Keratinocyte (primary cell): ENCODE measurements around the gene ATP6V0E1. TPM values are rescaled to one million over a fixed set of nuclear protein-coding genes. Genes with fewer than 3 reads are reported as not detected.

Experiments
- DNase-seq: peaks from one replicate; pipeline ENCODE4 v3.0.0-alpha.2; 2011; ENCODE audit warnings: low read depth, missing footprints, low spot score
- FAIRE-seq: peaks from 2 replicates; lab custom pipeline; 2011; peaks lifted over from hg19 to GRCh38; lab: Jason Lieb, UNC
- H2AFZ ChIP-seq: 2 replicates; pipeline ENCODE4 v1.6.0; 2012; ENCODE audit warnings: low read length, control low read depth, inconsistent platforms; ENCODE audit not compliant: control insufficient read depth
- H3K27ac ChIP-seq: 2 replicates; pipeline ENCODE4 v1.5.1; 2011; ENCODE audit warnings: low read length; ENCODE audit not compliant: control insufficient read depth, insufficient read depth
- H3K27me3 ChIP-seq: 3 replicates; pipeline ENCODE4 v1.6.0; 2011; ENCODE audit warnings: low read length; ENCODE audit not compliant: control insufficient read depth, insufficient read depth; ENCODE audit errors: extremely low read depth
- H3K36me3 ChIP-seq, 2 experiments: 2 replicates in 1 of 2; 3 replicates in 1 of 2; pipeline ENCODE4 v1.5.1; 2011; ENCODE audit warnings: low read length in 2 of 2, mild to moderate bottlenecking in 1 of 2; ENCODE audit not compliant: control insufficient read depth in 2 of 2, insufficient read depth in 2 of 2; ENCODE audit errors: extremely low read depth in 1 of 2
- H3K4me1 ChIP-seq: 3 replicates; pipeline ENCODE4 v1.5.1; 2011; ENCODE audit warnings: low read length; ENCODE audit not compliant: control insufficient read depth, insufficient read depth; ENCODE audit errors: extremely low read depth
- H3K4me2 ChIP-seq: 3 replicates; pipeline ENCODE4 v1.6.0; 2011; ENCODE audit warnings: low read depth, low read length; ENCODE audit not compliant: control insufficient read depth, insufficient read depth; ENCODE audit errors: extremely low read depth
- H3K4me3 ChIP-seq, 3 experiments: fragments of 200-600 bp in 1 of 3; sonication (generic) in 1 of 3; 2 replicates in 2 of 3; 3 replicates in 1 of 3; pipeline ENCODE4 v1.5.1; 2011 to 2016; ENCODE audit warnings: low read length in 3 of 3, mild to moderate bottlenecking in 3 of 3, control low read depth in 2 of 3, inconsistent platforms in 1 of 3, low read depth in 1 of 3, mixed read lengths in 1 of 3, mixed run types in 1 of 3, moderate library complexity in 1 of 3; ENCODE audit not compliant: control insufficient read depth in 2 of 3, insufficient read depth in 2 of 3; ENCODE audit errors: extremely low read depth in 1 of 3
- H3K79me2 ChIP-seq: 2 replicates; pipeline ENCODE4 v1.6.0; 2012; ENCODE audit warnings: low read length; ENCODE audit not compliant: control insufficient read depth, insufficient read depth
- H3K9ac ChIP-seq: 3 replicates; pipeline ENCODE4 v1.6.0; 2011; ENCODE audit warnings: low read length; ENCODE audit not compliant: control insufficient read depth, insufficient read depth; ENCODE audit errors: extremely low read depth
- H3K9me1 ChIP-seq: 3 replicates; pipeline ENCODE4 v1.6.0; 2011; ENCODE audit warnings: low read length; ENCODE audit not compliant: control insufficient read depth, insufficient read depth; ENCODE audit errors: extremely low read depth
- H3K9me3 ChIP-seq: 2 replicates; pipeline ENCODE4 v1.5.1; 2012; ENCODE audit warnings: low read depth, low read length; ENCODE audit not compliant: control insufficient read depth
- H4K20me1 ChIP-seq: 3 replicates; pipeline ENCODE4 v1.6.0; 2011; ENCODE audit warnings: low read length; ENCODE audit not compliant: control insufficient read depth, insufficient read depth; ENCODE audit errors: extremely low read depth
- EZH2 ChIP-seq: IDR thresholded peaks from one replicate; pipeline ENCODE4 v1.6.1; 2012; ENCODE audit warnings: inconsistent platforms, mild to moderate bottlenecking, low read length, moderate library complexity
- dilution Hi-C: fragments of 300-500 bp; cut with MboI; formaldehyde crosslinking; loops from one replicate; pipeline ENCODE4 v1.7.0; 2020; ENCODE audit warnings: low sequenced_read_pairs; ENCODE audit not compliant: extremely low pct_ligation_motif_present
- polyA plus RNA-seq, 5 experiments: library from polyadenylated mRNA; depleted of rRNA in 3 of 5; stranded (reverse) in 3 of 5; stranded (forward) in 1 of 5; unstranded in 1 of 5; fragments of >200 nt; gene quantifications; 1 replicate in 1 of 5; 2 replicates in 3 of 5; 3 replicates in 1 of 5; pipeline versions ENCODE4 v1.2.1 to v1.2.3, GENCODE V29; 2011 to 2012; ENCODE audit warnings: missing spikeins in 2 of 5, low read depth in 1 of 5, low replicate concordance in 1 of 5
- TF ChIP-seq, protein P1 (sequence below), 3 experiments: IDR thresholded peaks in 1 of 3; conservative IDR thresholded peaks in 1 of 3; optimal IDR thresholded peaks in 1 of 3; 2 replicates in 2 of 3; 3 replicates in 1 of 3; pipeline versions ENCODE3 to v1.5.1; 2011; ENCODE audit warnings: low read length in 3 of 3, mild to moderate bottlenecking in 3 of 3, moderate library complexity in 2 of 3, control low read depth in 1 of 3, inconsistent platforms in 1 of 3; ENCODE audit not compliant: insufficient read depth in 2 of 3; ENCODE audit errors: extremely low read depth in 1 of 3

The ATP6V0E1 gene
- polyA plus RNA-seq, 1 donor (not counting 4 experiments of a cell fraction or from before 2014, with no cell fraction given): 533 TPM

DNA sequence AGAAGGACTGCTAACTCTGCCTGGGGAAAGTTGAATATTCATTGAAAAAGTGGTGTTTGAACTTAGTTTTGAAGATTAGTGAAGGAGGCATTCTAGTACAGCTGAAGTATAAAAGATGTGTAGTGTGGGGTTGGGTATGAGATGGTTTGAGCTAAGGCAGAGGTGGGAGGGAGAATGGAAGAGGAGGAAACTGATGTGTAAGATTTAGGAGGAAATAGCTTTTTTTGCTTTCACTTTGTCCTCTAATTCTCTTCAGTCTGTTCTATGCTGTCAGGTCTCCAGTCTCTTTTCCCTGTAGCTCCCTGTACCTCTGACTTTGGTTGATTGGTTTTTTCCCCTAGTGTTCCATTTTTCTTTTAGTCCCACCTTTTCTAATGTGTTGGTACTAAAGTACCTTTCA is 81.6 kb downstream of the ATP6V0E1 start:
- Histone ChIP-seq H3K36me3 (no peaks in the 10 kb centered on the region), H3K4me2 (no peak overlapping the region), H3K4me1 (no peaks in the 10 kb centered on the region), H3K9ac (no peak overlapping the region), H3K9me3 (no peaks in the 10 kb centered on the region), H4K20me1 (no peaks in the 10 kb centered on the region), H3K27me3 (no peaks in the 10 kb centered on the region), H3K4me3 (no peak overlapping the region), H3K9me1 (no peaks in the 10 kb centered on the region), H3K27ac (no peak overlapping the region), H2AFZ (no peak overlapping the region), H3K79me2 (no peaks in the 10 kb centered on the region)
- no peak for TF ChIP-seq EZH2
- TF ChIP-seq, protein P1, sequence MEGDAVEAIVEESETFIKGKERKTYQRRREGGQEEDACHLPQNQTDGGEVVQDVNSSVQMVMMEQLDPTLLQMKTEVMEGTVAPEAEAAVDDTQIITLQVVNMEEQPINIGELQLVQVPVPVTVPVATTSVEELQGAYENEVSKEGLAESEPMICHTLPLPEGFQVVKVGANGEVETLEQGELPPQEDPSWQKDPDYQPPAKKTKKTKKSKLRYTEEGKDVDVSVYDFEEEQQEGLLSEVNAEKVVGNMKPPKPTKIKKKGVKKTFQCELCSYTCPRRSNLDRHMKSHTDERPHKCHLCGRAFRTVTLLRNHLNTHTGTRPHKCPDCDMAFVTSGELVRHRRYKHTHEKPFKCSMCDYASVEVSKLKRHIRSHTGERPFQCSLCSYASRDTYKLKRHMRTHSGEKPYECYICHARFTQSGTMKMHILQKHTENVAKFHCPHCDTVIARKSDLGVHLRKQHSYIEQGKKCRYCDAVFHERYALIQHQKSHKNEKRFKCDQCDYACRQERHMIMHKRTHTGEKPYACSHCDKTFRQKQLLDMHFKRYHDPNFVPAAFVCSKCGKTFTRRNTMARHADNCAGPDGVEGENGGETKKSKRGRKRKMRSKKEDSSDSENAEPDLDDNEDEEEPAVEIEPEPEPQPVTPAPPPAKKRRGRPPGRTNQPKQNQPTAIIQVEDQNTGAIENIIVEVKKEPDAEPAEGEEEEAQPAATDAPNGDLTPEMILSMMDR (optimal IDR thresholded peaks at IDR 0.05 in 1 of 3, IDR thresholded peaks at IDR 0.05 in 1 of 3, conservative IDR thresholded peaks at IDR 0.05 in 1 of 3; ENCODE audit: extremely low read depth in 1 of 3, insufficient read depth in 2 of 3, low read length in 3 of 3): no peak
- DNase-seq (no peak), FAIRE-seq (no peak)
- dilution Hi-C loops: no loop called here

DNA sequence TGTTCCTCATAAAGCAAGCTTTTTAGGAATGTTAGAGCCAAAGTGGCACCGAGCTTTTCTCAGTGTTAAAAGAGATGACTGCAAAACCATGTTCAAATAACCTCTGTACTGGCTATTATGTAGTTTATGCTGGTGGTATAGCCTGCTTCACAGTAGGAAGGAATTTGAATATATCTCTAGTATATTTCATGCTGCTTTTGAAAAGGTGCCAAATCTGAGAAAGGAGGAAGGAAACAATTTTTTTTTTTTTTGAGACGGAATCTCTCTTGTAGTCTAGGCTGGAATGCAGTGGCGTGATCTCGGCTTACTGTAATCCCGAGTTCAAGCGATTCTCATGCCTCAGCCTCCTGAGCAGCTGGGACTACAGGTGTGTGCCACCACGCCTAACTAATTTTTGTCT is 86.1 kb downstream of the ATP6V0E1 start:
- Histone ChIP-seq H3K27me3 (no peaks in the 10 kb centered on the region), H2AFZ (no peak overlapping the region), H3K36me3 (no peaks in the 10 kb centered on the region), H3K9me1 (no peaks in the 10 kb centered on the region), H3K4me3 (no peak overlapping the region), H3K9ac (no peak overlapping the region), H4K20me1 (no peaks in the 10 kb centered on the region), H3K27ac (no peak overlapping the region), H3K4me2 (no peak overlapping the region), H3K4me1 (no peaks in the 10 kb centered on the region), H3K79me2 (no peaks in the 10 kb centered on the region), H3K9me3 (no peaks in the 10 kb centered on the region)
- DNase-seq (no peak), FAIRE-seq (no peak)
- dilution Hi-C loops: no loop called here
- no peak for TF ChIP-seq EZH2
- TF ChIP-seq, protein P1 (optimal IDR thresholded peaks at IDR 0.05 in 1 of 3, IDR thresholded peaks at IDR 0.05 in 1 of 3, conservative IDR thresholded peaks at IDR 0.05 in 1 of 3; ENCODE audit: extremely low read depth in 1 of 3, insufficient read depth in 2 of 3, low read length in 3 of 3): no peak
